ENCODE measurements around the gene GGT7.

DNA sequence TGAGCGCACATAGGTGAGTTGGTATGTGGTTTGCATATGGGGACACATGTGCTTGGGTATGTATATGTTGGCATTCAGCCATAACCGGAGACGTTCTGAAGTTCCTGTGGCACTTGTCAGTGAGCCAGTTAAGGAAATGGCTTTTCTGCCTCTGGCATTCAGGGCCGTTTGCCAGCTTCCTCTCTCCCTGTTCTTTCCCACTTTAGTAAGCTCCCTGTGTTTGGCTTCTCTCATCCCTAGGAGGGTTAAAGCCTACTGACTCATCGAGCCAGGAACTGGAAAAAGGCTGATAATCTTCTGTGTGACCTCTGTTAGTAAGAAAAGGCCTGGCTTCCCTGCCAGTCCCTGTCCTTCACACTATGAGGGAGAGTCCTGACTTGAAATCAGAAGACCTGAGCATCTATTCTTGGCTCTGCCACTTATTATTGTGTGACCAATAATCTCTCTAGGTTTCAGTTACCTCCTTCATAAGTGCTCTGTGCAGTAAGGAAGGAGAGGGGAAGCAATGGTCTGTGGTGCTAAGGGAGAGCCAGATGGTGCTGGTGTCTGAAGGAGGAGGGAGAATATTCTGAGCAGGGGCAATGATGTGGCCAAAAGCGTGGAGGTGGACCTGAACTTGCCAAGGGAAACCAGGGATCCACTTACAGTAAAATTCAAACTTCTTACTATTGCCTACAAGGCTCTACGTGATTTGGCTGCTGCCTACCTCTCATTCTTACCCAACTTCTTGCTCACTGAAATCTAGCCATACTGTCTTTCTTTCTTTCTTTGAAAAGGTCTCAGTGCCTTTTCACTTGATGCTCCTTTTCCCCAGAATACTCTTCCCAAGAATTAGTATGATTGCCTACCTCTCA, 35.2 kb upstream of the GGT7 start:
- TF ChIP-seq CTCF (IDR thresholded peaks at IDR 0.05; ENCODE audit: insufficient read depth, low read depth, low read length) (no peak), EZH2 (IDR thresholded peaks at IDR 0.05; ENCODE audit: insufficient read depth, low read length) (no peak)
